IPS-18c (cell line): ENCODE results near the gene CALHM5.

ENCODE experiments used
- H3K4me3 ChIP-seq: 2 replicates; pipeline ENCODE4 v1.7.0; 2013; ENCODE audit warnings: low read depth, mild to moderate bottlenecking, low read length, moderate library complexity; ENCODE audit not compliant: insufficient read depth
- H3K9me3 ChIP-seq: one replicate; pipeline ENCODE4 v1.6.1; 2013; ENCODE audit warnings: mild to moderate bottlenecking, low read length, moderate library complexity; ENCODE audit not compliant: control insufficient read depth, insufficient read depth

Gene CALHM5

DNA sequence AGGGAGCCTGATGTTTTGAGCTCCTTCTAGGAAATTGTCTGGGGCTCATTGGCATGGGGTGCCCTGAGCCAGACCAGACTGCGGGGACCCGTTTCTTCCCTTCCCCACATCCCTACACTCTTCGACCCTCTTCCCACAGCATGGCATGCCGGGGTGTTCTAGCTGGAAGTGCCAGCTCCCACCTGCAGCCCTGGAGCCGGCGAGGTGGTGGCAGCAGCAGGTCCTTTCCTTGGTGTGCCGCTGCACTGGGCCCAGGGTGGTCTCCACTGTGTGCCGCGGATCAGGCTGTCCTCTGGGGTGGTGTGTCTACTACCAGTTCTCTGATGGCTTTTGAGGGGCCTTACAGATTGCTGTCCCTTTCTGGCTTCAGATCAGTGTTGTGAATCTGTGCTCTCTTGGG lies 52.4 kb downstream of the CALHM5 start:
- Histone ChIP-seq H3K9me3 (no peaks in the 10 kb centered on the region), H3K4me3 (no peak overlapping the region)

DNA sequence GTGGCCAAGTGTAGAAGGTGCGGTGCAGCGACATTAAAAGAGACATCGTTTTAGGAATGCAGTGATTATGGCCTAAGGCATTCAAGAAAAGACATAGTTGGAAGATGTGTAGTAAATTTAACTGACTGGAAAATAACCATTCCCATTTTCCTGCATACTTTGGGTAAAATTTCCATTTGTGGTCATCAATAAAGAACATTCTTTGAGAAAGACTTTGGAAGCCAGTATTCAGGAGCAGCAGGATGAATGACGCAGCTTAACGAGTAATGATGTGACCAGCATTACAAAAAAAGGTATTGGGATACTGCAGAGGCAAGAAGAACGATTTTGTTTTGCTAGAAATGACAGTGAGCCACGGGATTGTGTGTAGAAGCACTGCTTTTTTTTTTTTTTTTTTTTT lies 52.9 kb downstream of the CALHM5 start:
- Histone ChIP-seq H3K9me3 (no peaks in the 10 kb centered on the region), H3K4me3 (no peak overlapping the region)

DNA sequence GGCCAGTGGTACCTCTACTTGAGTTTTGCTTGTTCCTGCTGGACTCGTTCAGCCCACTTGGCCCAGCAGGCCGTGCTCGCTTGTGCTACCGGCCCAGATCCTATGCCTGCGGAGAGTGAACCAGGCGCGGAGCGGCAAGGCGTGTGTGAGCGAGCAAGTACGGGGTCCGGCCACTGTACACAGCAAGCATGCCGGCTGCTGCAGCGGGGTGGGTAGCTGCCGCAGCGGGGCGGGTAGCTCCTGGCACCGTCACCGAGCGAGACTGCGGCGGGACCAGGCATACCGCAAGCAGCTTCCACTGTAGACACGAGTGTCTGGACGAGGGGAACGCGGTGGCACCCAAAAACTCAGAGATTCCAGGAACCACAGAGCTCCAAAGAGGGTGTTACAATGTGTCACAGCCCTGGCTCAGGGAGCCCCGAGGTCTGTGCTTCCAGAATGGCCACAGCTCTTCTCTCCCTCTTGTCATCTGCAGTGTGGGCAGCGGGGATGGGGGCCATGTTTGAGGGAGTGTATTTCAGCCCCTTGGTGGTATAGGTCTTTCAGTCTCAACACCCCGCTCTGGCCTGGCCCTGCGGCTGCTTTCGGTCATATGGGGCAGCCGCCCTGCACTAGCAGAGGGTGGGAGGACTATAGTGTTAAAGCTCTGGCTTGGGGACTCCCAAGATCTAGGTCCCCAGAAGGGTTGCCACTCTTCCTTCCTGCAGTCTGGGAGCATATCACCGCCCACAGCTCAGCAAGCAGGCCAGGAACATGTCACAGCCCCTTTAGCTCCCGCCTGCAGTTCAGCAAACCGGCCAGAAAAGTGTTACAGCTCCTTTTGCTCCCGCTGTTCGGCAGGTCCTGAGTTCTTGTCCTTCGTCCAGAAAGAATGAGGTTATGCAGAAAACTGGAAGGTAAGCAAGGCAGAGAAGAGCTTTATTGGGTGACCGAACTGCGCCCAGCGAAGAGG lies 53.8 kb downstream of the CALHM5 start:
- Histone ChIP-seq H3K4me3 (no peak overlapping the region), H3K9me3 (no peaks in the 10 kb centered on the region)

DNA sequence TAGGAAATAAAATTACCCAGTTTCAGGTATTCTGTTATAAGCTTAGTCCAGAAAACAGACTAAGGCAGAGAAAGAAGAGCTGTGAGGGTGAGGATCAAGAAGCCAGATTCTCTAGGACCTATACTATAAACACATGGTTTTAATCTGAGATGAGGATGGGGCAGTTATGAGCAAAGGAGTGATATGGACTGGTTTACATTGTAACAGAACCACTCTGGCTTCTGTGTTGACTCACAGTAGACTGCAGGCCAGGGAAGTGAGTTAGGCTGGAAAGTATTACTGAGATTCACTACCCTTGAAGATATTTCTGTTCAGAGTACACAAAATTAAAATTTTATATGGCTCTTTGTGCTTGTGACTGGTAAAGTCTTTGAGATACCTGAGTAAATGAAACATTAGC lies 56.7 kb downstream of the CALHM5 start:
- no peaks in the 10 kb centered on the region for H3K9me3 ChIP-seq
- no peak overlapping the region for H3K4me3 ChIP-seq

DNA sequence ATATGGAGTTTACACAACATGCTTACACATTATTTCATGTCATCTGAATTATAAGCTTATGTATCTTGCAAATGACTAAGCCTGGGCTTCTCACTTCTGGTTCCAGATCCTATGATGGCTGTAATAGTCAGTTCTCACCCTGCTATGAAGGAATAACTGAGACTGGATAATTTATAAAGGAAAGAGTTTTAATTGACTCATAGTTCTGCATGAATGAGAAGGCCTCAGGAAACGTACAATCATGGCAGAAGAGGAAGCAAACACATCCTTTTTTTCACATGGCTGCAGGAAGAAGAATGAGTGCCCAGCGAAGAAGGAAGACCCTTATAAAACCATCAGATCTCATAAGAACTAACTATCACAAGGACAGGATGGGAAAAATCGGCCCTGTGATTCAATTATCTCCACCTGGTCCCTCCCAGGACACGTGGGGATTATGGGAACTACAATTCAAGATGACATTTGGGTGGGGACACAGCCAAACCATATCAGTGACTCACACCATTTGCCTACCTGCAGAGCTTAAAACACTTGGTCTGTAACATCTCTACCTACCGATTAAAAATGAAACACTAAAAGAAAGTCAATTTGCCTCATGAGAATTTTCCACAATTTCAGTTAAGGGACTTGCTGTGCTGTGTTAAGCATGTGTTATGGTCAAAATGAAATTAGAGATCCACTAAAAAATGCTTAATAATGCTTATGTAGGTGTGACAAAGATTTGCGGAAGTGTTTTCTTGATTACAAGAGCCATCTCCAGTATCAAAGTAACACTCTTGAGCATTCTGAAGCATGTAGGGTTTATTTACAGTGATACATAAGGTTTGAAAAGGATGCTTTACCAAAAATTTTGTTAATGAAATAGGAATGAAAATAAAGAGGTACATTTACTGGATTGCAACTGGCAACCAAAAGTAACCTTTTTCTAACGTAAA lies 57.6 kb downstream of the CALHM5 start:
- H3K9me3 ChIP-seq: no peaks in the 10 kb centered on the region
- H3K4me3 ChIP-seq: no peak overlapping the region

DNA sequence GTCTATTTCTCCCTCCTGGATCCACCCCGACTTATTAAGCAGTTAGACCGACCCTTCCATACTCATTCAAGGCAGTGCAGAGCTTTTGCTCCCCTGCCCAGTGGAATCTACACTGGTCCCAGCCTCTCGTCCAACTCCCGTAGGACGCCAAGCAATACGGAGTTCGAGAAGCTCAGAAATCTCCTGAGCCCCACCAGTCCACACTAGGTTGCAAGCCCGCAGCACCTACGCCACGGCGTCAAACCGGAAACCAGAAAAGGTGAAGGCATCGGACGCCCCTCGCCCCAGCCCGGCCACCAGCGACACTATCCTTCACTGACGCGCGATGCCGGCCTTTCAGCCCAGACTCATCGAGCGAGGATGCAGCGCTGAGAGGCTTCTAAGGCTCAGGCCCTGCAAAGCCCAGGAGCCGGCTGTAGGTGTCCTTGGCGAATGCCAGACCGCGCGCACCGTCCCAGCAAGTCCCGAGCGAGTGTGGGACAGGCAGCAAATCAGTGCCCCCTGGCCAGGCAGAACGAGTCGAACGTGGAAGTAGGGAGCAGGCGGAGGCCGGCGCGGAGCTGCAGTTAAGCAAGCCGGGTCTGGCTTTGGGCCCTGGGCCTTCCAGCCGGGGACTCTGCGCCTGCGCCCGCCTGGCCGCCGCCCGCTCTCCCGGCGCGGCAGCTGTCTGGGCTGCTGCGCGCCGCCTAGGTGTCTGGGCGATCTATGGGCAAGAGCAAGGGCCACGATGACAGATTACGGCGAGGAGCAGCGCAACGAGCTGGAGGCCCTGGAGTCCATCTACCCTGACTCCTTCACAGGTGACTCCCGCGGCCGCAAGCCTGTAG lies 59.6 kb downstream of the CALHM5 start, which contains the start of gene RWDD1:
Gene RWDD1, plus strand, starts transcription at position 649 of the 827 bp plus-strand sequence. Its CDS starts 79 bp downstream, at position 728.
- Histone ChIP-seq H3K4me3 (peak within 1 kb of the TSS; percentile 78), H3K9me3 (no peaks in the 10 kb centered on the region)

DNA sequence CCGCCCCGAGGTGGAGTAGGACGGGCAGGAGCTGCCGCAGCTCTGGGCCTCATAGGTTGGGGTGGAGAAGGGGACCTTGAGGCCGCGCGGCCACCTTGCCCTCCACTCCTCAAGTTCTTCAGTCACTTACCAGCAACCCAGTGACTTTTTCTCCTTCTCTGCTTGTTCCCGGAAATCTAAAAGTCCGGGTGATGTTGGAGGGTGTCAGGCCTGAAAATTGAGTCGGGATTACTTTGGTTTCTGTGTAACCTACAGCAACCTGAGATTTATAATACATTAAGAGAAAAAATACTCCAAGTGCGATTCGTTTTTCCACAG lies 60.2 kb downstream of the CALHM5 start:
- Histone ChIP-seq H3K4me3 (peak overlapping the region; percentile 78), H3K9me3 (no peaks in the 10 kb centered on the region)

DNA sequence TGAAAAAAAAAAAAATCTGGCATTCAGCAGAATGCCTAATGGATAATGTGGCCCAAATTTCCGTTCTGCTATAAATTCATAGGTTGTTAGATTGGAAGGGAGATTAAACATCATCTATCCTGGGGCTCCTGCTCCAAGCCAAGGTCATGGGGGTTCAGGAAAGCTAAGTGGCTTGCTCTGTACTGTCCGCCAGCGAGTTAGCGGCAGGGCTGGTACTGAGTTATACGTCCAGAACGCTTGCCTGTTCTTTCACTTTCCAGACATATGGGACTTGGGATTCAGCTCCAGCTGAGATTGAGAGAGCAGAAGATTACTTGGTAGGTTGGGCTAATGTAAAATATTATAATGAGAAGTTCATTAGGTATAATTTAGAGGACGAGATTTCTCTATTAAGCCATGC lies 60.7 kb downstream of the CALHM5 start:
- H3K9me3 ChIP-seq: no peaks in the 10 kb centered on the region
- H3K4me3 ChIP-seq: peak overlapping the region; percentile 78
